SU-DHL-6 (cell line): ENCODE data around the gene DLST.

ENCODE experiments used
- EZH2phosphoT487 ChIP-seq: fragments of 200-600 bp; sonication (generic), shearing (Covaris generic); conservative IDR thresholded peaks from 2 replicates; pipeline ENCODE4 v1.6.1; 2018; ENCODE audit warnings: mild to moderate bottlenecking, antibody characterized with exemption, low read length, moderate library complexity, mixed read lengths
- TF ChIP-seq, protein P1 (sequence below): fragments of 200-600 bp; sonication (generic); IDR thresholded peaks from one replicate; pipeline ENCODE4 v1.5.1; 2017; ENCODE audit warnings: antibody characterized with exemption, mild to moderate bottlenecking, low read length, moderate library complexity; ENCODE audit not compliant: insufficient read depth, poor library complexity, severe bottlenecking

DNA sequence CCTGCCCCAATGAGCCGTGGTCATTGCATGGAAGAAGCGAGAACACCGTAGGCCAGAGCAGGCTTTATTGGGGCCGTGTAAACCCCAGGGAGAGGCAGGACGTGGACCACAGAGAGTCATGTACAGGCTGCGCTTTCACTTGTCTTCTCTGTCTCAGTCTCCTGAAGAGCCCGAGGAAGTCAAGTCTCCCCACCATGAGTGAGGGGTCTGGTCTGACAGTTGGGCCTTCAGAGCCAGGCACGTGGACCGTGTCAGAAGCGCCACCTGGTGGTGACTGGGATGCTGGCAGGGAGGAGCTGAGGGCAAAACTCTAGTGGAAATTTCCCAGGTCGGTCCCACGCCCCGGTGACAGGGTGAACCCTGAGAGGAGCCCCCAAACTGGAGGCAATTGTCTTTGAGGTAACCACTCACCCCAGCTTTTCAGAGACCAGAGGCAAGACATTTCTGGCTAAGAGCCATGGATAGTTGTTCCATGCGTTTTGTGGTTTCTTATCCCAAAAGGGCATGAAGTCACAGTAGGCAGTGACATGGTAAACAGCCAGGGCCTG, 24.0 kb downstream of the DLST start:
- TF ChIP-seq, protein P1, sequence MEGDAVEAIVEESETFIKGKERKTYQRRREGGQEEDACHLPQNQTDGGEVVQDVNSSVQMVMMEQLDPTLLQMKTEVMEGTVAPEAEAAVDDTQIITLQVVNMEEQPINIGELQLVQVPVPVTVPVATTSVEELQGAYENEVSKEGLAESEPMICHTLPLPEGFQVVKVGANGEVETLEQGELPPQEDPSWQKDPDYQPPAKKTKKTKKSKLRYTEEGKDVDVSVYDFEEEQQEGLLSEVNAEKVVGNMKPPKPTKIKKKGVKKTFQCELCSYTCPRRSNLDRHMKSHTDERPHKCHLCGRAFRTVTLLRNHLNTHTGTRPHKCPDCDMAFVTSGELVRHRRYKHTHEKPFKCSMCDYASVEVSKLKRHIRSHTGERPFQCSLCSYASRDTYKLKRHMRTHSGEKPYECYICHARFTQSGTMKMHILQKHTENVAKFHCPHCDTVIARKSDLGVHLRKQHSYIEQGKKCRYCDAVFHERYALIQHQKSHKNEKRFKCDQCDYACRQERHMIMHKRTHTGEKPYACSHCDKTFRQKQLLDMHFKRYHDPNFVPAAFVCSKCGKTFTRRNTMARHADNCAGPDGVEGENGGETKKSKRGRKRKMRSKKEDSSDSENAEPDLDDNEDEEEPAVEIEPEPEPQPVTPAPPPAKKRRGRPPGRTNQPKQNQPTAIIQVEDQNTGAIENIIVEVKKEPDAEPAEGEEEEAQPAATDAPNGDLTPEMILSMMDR = peak; percentile 97
- no peak for TF ChIP-seq EZH2phosphoT487
